HFF-Myc (cell line): Measurements from ENCODE around the gene SYS1.

Experiments used
- DNase-seq: peaks from one replicate; pipeline ENCODE4 v3.0.0-alpha.2; 2011; ENCODE audit warnings: low read depth; ENCODE audit errors: extremely low read depth
- H3K4me3 ChIP-seq: replicated peaks from 2 replicates; pipeline ENCODE4 v1.5.1; 2011; ENCODE audit warnings: low read depth, mild to moderate bottlenecking, control low read depth, low read length
- CTCF ChIP-seq: IDR thresholded peaks from 2 replicates; pipeline ENCODE4 v1.5.1; 2012; ENCODE audit warnings: mild to moderate bottlenecking, low read depth, low read length, control low read depth; ENCODE audit errors: missing control alignments

The SYS1 gene

GRCh38 chr20:45344168-45344860, 18.6 kb upstream of the SYS1 start:
- peak; percentile 87 for DNase-seq
- H3K4me3 ChIP-seq: peak overlapping the region; percentile 75
- TF ChIP-seq CTCF: no peak

DNA sequence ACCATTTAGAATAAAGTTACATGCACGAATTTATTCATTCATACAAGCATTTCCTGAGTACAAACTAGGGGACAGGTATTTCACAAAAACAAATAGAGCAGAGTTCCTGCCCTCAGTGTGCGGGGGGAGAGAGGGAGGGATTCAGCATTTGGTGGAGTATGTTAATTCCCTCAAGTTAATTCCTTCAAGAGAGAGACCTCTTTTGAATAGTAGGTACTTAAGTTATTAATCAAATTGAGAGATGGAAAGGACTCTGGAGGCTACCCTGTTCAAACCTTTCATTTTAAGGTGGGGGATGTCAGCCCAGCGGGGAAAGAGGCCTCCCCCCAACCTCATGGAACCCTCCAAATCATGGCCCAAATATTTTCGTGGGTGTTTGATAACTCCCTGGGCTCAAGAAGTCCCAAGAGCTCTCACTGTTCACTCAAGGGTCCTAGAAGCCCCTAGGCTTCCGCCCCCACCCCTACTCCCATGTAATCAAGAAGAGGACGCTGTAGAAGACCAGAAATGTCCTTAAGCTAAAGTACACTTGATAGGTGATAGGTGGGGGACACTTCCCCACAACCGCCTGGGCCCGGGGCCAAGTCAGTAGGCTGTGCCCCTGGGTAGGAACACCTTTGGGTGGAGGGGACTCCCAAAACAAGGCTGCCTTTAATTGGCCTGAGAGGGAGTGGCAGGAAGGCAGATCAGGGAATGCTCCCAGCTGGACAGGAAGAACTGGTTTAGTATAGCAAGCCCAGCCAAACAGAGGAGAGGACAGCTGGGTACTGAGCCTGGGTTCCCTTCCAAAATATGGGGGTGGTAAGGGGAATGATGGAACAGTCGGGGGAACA, 17.6 kb upstream of the SYS1 start:
- no peak for TF ChIP-seq CTCF
- DNase-seq: no peak
- H3K4me3 ChIP-seq: peak overlapping the region; percentile 75

DNA sequence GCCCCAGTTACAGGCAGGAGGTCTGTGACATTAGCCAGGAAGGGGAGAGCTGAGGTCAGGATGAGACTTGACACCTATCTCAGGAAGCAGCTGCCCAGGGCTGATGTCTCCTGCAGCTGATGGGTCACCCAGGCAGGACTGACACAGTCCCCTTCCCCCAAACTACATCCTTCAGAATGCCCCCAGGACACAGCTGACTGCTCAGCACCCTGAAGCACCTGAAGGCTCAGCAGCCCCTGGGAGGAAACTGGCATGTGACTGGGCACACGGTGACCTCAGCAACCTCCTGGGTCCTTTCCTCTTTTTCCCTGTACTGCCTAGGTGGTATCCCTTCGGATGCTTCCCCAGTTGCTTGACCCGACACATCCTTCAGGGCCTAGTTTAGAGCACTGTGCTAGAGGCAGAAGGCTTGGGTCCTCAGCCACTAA, 16.7 kb upstream of the SYS1 start:
- no peak for TF ChIP-seq CTCF
- peak overlapping the region; percentile 75 for H3K4me3 ChIP-seq
- DNase-seq: no peak

DNA sequence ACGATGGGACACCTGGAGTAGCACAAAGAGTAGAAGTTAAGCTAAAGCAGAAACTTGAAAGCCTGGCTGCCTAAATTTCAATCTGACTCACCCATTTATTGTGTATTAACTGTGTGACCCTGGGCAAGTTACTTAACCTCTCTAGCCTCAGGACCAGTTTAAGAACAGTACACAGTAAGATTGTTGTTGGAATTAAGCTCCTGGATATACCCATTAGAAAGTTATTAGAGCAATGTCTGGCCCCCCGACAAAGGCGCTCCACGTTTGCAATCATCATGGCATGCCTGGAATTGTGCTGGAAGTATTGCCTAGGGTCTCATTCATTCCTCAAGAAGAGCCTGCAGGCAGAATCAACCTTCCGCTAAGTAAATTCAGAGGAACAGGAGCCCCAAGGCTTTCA, 16.1 kb upstream of the SYS1 start:
- no peak for DNase-seq
- no peak for TF ChIP-seq CTCF
- H3K4me3 ChIP-seq: peak overlapping the region; percentile 75

DNA sequence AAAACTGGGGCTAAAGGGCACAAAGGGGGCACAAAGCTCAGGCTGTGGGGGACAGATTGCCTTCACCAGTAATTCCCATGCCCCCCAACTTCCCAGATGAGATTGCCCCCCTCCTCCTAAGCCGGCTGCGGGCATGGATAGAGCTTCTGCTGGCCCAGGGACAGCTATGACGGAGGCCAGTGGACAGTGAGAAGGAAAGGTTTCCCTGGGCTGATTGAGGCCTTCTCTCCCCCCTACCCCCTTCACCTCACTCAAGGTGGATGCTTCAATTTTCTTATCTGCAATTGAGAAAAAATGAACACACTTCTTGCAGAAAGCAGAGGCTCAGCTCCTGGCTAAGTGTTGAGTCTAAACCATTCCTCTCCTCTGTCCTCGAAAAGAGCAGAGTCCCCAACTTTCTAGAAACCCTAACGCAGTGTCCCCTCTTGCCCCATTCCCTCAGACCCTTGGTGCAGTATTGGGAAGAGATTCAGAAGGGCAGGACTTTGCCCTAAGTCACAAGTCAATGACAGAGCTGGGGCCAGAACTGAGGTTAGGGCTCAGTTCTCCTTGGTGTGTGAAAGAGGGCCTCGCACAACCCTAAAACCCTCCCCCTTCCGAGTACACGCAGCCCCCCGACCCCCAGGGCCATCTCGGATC, 15.5 kb upstream of the SYS1 start:
- peak overlapping the region; percentile 75 for H3K4me3 ChIP-seq
- DNase-seq: no peak
- TF ChIP-seq CTCF: no peak

DNA sequence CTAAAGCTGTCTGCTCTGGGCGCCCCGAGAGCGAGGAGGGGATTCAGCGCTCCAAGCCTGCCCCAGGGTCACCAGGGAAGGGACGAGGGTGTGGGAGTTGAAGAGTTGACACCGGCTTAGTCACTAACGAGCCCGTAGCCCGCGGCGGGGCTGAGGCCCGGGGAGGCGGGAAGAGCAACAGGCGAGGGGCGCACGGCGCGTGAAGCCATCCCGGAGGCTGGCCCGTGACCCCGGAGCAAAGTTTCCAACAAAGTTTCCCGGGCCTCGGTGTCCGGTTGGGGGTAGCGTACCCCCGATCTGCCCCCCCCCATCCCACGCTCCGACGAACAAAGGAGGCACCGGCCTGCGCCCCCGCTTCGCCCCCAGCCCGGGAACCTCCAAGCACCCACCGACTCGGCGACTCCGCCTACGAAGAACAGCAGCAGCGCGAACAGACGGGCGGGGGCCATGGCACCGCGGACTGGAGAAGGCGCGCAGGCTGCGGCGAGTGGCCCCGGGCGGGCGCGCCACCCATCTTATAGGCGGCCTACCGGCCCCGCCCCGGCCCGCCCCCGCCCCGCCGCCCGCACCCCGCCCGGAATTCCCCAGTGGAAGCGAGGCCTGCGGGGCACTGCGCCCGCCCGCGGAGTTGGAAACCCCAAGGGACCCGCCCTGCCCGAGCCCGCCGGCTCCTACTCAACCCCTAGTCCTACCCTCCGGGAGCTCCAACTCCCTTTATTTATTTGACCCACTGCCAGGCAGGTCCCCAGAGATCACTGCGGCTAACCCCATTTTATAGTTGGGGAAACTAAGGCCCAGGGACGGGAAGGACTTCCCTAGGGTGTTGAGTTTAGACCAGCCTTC, 14.8 kb upstream of the SYS1 start, which contains the start of gene SDC4:
TSS of gene SDC4 (minus strand) at position 489 of the 843 bp plus-strand sequence. CDS start at position 449, 40 bp downstream.
- DNase-seq: no peak
- H3K4me3 ChIP-seq: peak within 1 kb of the TSS; percentile 75
- no peak for TF ChIP-seq CTCF
